Choroid plexus epithelial cell (primary cell): ENCODE results near the gene OCA2.
"Not testable (repeated sequence)": the region's sequence is repeated elsewhere in the genome, so short reads cannot be mapped to it uniquely, and the experiment has no call there.

Experiments
- DNase-seq: peaks from one replicate; pipeline ENCODE4 v3.0.0-alpha.2; 2010; ENCODE audit warnings: low read depth
- H3K4me3 ChIP-seq: 2 replicates; pipeline ENCODE4 v1.5.1; 2011; ENCODE audit warnings: low read depth, mild to moderate bottlenecking, control low read depth, low read length, moderate library complexity
- CTCF ChIP-seq: conservative IDR thresholded peaks from 2 replicates; pipeline ENCODE4 v1.5.1; 2011; ENCODE audit warnings: low read depth, mild to moderate bottlenecking, control low read depth, inconsistent platforms, low read length, moderate library complexity

The OCA2 gene

GRCh38 chr15:28125673-28126651 is 26.8 kb upstream of the OCA2 start:
- H3K4me3 ChIP-seq = no peak overlapping the region
- peak; percentile 84 for DNase-seq
- peak; percentile 60 for TF ChIP-seq CTCF

- DNase-seq = no peak
- no peak for TF ChIP-seq CTCF
- H3K4me3 ChIP-seq = no peak overlapping the region
Measured at GRCh38 chr15:28124841-28125240, 25.7 kb upstream of the OCA2 start.

- TF ChIP-seq CTCF = peak; percentile 88
- no peak overlapping the region for H3K4me3 ChIP-seq
- DNase-seq = peak; percentile 88
Measured at GRCh38 chr15:28123408-28124023, 24.4 kb upstream of the OCA2 start.

- H3K4me3 ChIP-seq = no peak overlapping the region
- no peak for TF ChIP-seq CTCF
- DNase-seq = no peak
Measured at GRCh38 chr15:28122038-28122949, 23.2 kb upstream of the OCA2 start.

GRCh38 chr15:28121577-28121976 is 22.5 kb upstream of the OCA2 start:
- not testable (repeated sequence) for DNase-seq, H3K4me3 ChIP-seq

GRCh38 chr15:28120359-28120640 is 21.2 kb upstream of the OCA2 start:
- DNase-seq = no peak
- no peak for TF ChIP-seq CTCF
- no peak overlapping the region for H3K4me3 ChIP-seq

GRCh38 chr15:28118531-28118930 is 19.4 kb upstream of the OCA2 start:
- no peak overlapping the region for H3K4me3 ChIP-seq
- DNase-seq = no peak
- TF ChIP-seq CTCF = no peak
